CD4-positive, CD25-positive, alpha-beta regulatory T cell (primary cell): ENCODE results near the gene VARS1. TPM values are rescaled to one million over a fixed set of nuclear protein-coding genes. Genes with fewer than 3 reads are reported as not detected.
"Not testable (repeated sequence)": the region's sequence is repeated elsewhere in the genome, so short reads cannot be mapped to it uniquely, and the experiment has no call there.

Experiments
- ATAC-seq, 2 donors: fragments of 150-1000 bp; cut with Tn5 transposase; one replicate each; pipeline ENCODE4 v1.10.0; 2021; ENCODE audit warnings: low read depth in 2 of 2, moderate number of reproducible peaks in 2 of 2, moderate library complexity in 1 of 2
- DNase-seq, 3 donors: peaks; one replicate each; pipeline versions ENCODE4 v3.0.0 to v3.0.0-alpha.2; 2012 to 2022; ENCODE audit warnings: mixed read lengths in 1 of 3
- H3K27ac ChIP-seq: one replicate; pipeline ENCODE4 v1.7.0; 2013; ENCODE audit warnings: mild to moderate bottlenecking, low read length; ENCODE audit not compliant: insufficient read depth, poor library complexity, severe bottlenecking
- H3K27me3 ChIP-seq: one replicate; pipeline ENCODE4 v1.7.0; 2013; ENCODE audit warnings: low read length; ENCODE audit not compliant: control insufficient read depth, insufficient read depth
- H3K36me3 ChIP-seq: one replicate; pipeline ENCODE4 v1.7.0; 2013; ENCODE audit warnings: mild to moderate bottlenecking, low read length, moderate library complexity; ENCODE audit not compliant: control insufficient read depth, insufficient read depth
- H3K4me1 ChIP-seq: 2 replicates; pipeline ENCODE4 v1.7.0; 2013; ENCODE audit warnings: mild to moderate bottlenecking, low read length; ENCODE audit not compliant: insufficient read depth, control insufficient read depth, poor library complexity, severe bottlenecking
- H3K4me3 ChIP-seq: one replicate; pipeline ENCODE4 v1.7.0; 2013; ENCODE audit warnings: low read depth, mild to moderate bottlenecking, low read length, moderate library complexity
- H3K9me3 ChIP-seq, 2 experiments: 1 replicate in 1 of 2; 2 replicates in 1 of 2; pipeline ENCODE4 v1.7.0; 2013; ENCODE audit warnings: low read length in 2 of 2, mild to moderate bottlenecking in 1 of 2, moderate library complexity in 1 of 2; ENCODE audit not compliant: control insufficient read depth in 2 of 2
- H3K27ac Mint-ChIP-seq, 3 donors: one replicate each; pipeline ENCODE4 v1.8.0; 2020 to 2022; ENCODE audit warnings: mild to moderate bottlenecking in 3 of 3, mixed read lengths in 3 of 3, moderate library complexity in 2 of 3
- H3K27me3 Mint-ChIP-seq: one replicate; pipeline ENCODE4 v1.8.0; 2022; ENCODE audit warnings: mild to moderate bottlenecking, mixed read lengths
- H3K36me3 Mint-ChIP-seq: one replicate; pipeline ENCODE4 v1.8.0; 2020; ENCODE audit warnings: mixed read lengths
- H3K4me1 Mint-ChIP-seq, 4 donors: one replicate each; pipeline ENCODE4 v1.8.0; 2020 to 2022; ENCODE audit warnings: mixed read lengths in 4 of 4, mild to moderate bottlenecking in 1 of 4
- H3K4me3 Mint-ChIP-seq, 4 donors: one replicate each; pipeline ENCODE4 v1.8.0; 2020 to 2022; ENCODE audit warnings: mild to moderate bottlenecking in 4 of 4, mixed read lengths in 4 of 4, moderate library complexity in 3 of 4
- H3K9me3 Mint-ChIP-seq, 7 donors: one replicate each; pipeline ENCODE4 v1.8.0; 2020 to 2022; ENCODE audit warnings: mixed read lengths in 7 of 7, mild to moderate bottlenecking in 3 of 7, moderate library complexity in 2 of 7
- polyA plus RNA-seq, 4 donors: library from polyadenylated mRNA; unstranded; fragments of 300-500 nt; fragmentation: Illumina TruSeq; gene quantifications; one replicate each; pipeline ENCODE4 v1.2.3, GENCODE V29; 2021
- total RNA-seq: library from RNA; stranded (reverse); gene quantifications from one replicate; pipeline ENCODE4 v1.2.3, GENCODE V29; 2022

Gene VARS1
- total and polyA plus RNA-seq, 5 donors from 2014 or later = 27.1 to 63.4 (median 31.6) TPM

- Histone ChIP-seq H3K27me3 (no peaks in the 10 kb centered on the region), H3K36me3 (peaks cover 25% of the 10 kb centered on the region), H3K4me1 (peaks cover 27% of the 10 kb centered on the region), H3K9me3 (no peaks in the 10 kb centered on the region), H3K4me3 (no peak overlapping the region), H3K27ac (no peak overlapping the region)
- Mint-ChIP-seq H3K27ac (peak overlapping the region; percentile 62 to 92 (median 84)), H3K4me1 (peaks cover 17 to 43% (median 27%) of the 10 kb centered on the region in 4 donors), H3K4me3 (peak overlapping the region in 3 of 4 donors; percentile 46 to 97 (median 85)), H3K27me3 (no peaks in the 10 kb centered on the region), H3K9me3 (peaks cover 0 to 1% (median 0%) of the 10 kb centered on the region in 7 donors), H3K36me3 (peaks cover 16% of the 10 kb centered on the region)
- DNase-seq (no peak), ATAC-seq (no peak)
These were observed 16.1 kb upstream of the VARS1 start for GRCh38 chr6:31811645-31812044.

- H3K4me3 ChIP-seq, H3K9me3 ChIP-seq, DNase-seq, H3K27me3 ChIP-seq, H3K27me3 Mint-ChIP-seq, ATAC-seq, H3K9me3 Mint-ChIP-seq, H3K27ac ChIP-seq: not testable (repeated sequence)
- peaks cover 16% of the 10 kb centered on the region for H3K36me3 Mint-ChIP-seq
- H3K27ac Mint-ChIP-seq = peak overlapping the region in 2 of 3 donors; percentile 52 to 62
- Histone ChIP-seq H3K4me1 (peaks cover 33% of the 10 kb centered on the region), H3K36me3 (peaks cover 25% of the 10 kb centered on the region)
- H3K4me1 Mint-ChIP-seq = peaks cover 16 to 51% (median 33%) of the 10 kb centered on the region in 4 donors
- H3K4me3 Mint-ChIP-seq = peak overlapping the region in 2 of 4 donors; percentile 21 to 52
These were observed 13.0 kb upstream of the VARS1 start for GRCh38 chr6:31808599-31808998.

- H3K27ac Mint-ChIP-seq = peak within 1 kb of the TSS; percentile 91 to 96 (median 93)
- no peaks in the 10 kb centered on the region for H3K27me3 ChIP-seq
- H3K4me3 ChIP-seq = peak within 1 kb of the TSS; percentile 87
- peaks cover 23% of the 10 kb centered on the region for H3K4me1 ChIP-seq
- peaks cover 21% of the 10 kb centered on the region for H3K36me3 Mint-ChIP-seq
- H3K36me3 ChIP-seq = peaks cover 25% of the 10 kb centered on the region
- H3K9me3 Mint-ChIP-seq = peaks cover 0 to 1% (median 0%) of the 10 kb centered on the region in 7 donors
- peak within 1 kb of the TSS; percentile 91 for H3K27ac ChIP-seq
- ATAC-seq (peak; percentile 96 to 97), DNase-seq (peak; percentile 95 to 97 (median 96))
- H3K4me3 Mint-ChIP-seq = peak within 1 kb of the TSS; percentile 89 to 96 (median 93)
- H3K9me3 ChIP-seq = no peaks in the 10 kb centered on the region
- no peaks in the 10 kb centered on the region for H3K27me3 Mint-ChIP-seq
- peaks cover 10 to 42% (median 19%) of the 10 kb centered on the region in 4 donors for H3K4me1 Mint-ChIP-seq
These were observed 11.1 kb upstream of the VARS1 start, which contains the start of gene LSM2 for GRCh38 chr6:31806470-31807272. LSM2 (minus strand) TSS chr6:31806966; CDS start chr6:31806757, 209 bp downstream.

DNA sequence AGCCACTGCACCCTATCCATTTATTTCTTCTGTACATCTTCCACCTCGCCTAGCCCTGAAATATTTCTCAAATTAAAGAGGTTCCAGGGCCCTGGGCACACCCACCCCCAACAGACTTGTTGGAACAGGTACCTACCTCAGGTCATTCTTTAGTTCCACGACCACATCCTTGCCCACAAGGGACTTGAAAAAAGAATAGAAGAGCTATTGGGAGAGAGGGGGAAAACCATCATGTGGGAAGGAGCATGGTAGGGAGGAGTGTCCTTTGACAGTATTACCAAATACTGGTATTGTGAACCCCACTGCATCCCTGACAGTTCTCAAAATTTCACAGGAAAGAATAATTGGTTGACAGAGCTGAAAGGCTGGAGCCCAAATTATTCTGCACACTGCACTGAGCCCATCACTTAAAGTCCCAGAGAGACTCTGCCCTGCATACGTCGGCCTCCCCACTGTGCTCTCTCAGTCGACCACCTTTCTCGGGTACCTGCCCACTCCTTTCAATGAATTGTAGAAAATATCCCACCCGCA, 10.5 kb upstream of the VARS1 start:
- ATAC-seq = no peak
- Histone ChIP-seq H3K27me3 (no peaks in the 10 kb centered on the region), H3K4me1 (peaks cover 23% of the 10 kb centered on the region), H3K4me3 (peak overlapping the region; percentile 87), H3K27ac (peak overlapping the region; percentile 91), H3K36me3 (peaks cover 19% of the 10 kb centered on the region), H3K9me3 (no peaks in the 10 kb centered on the region)
- H3K4me1 Mint-ChIP-seq = peaks cover 10 to 45% (median 21%) of the 10 kb centered on the region in 4 donors
- peak overlapping the region; percentile 91 to 96 (median 93) for H3K27ac Mint-ChIP-seq
- DNase-seq = no peak
- no peaks in the 10 kb centered on the region for H3K27me3 Mint-ChIP-seq
- peaks cover 0 to 1% (median 0%) of the 10 kb centered on the region in 7 donors for H3K9me3 Mint-ChIP-seq
- peaks cover 21% of the 10 kb centered on the region for H3K36me3 Mint-ChIP-seq
- H3K4me3 Mint-ChIP-seq = peak overlapping the region; percentile 89 to 96 (median 93)

DNA sequence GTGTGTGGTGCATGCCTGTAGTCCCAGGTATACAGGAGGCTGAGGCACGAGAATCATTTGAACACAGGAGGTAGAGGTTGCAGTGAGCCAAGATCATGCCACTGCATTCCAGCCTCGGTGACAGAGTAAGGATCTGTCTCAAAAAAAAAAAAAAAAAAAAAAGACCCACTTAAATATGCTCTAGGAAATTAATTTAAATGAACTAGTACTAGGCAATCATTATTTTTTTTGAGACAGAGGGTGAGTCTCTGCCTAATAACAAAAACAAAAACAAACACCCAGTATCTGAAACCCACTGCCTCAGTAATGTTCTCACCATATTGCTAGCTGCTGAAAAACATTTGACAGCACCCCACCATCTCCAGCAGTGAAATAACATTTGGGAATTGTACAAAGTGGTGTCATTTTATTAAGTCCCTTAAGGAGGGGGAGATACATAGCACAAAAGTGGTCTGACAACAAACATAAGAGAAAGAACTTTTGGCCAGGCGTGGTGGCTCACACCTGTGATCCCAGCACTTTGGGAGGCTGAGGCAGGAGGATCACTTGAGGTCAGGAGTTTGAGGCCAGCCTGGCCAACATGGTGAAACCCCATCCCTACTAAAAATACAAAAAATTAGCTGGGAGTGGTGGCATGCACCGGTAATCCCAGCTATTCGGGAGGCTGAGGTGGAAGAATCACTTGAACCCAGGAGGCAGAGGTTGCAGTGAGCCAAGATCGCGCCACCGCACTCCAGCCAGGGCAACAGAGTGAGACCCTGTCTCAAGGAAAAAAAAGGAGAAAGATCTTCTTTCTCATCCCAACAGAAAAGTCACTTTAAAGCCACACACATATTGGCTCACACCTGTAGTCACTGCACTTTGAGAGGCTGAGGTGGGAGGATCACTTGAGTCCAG, 5.7 kb upstream of the VARS1 start:
- H3K4me1 Mint-ChIP-seq = peaks cover 5 to 57% (median 27%) of the 10 kb centered on the region in 4 donors
- peak overlapping the region in 1 of 4 donors; percentile 35 for H3K4me3 Mint-ChIP-seq
- not testable (repeated sequence) for H3K9me3 ChIP-seq, H3K27ac ChIP-seq, H3K9me3 Mint-ChIP-seq, H3K27ac Mint-ChIP-seq, H3K27me3 ChIP-seq, ATAC-seq, DNase-seq, H3K4me3 ChIP-seq, H3K27me3 Mint-ChIP-seq, H3K36me3 ChIP-seq
- peaks cover 36% of the 10 kb centered on the region for H3K4me1 ChIP-seq
- peaks cover 12% of the 10 kb centered on the region for H3K36me3 Mint-ChIP-seq

DNA sequence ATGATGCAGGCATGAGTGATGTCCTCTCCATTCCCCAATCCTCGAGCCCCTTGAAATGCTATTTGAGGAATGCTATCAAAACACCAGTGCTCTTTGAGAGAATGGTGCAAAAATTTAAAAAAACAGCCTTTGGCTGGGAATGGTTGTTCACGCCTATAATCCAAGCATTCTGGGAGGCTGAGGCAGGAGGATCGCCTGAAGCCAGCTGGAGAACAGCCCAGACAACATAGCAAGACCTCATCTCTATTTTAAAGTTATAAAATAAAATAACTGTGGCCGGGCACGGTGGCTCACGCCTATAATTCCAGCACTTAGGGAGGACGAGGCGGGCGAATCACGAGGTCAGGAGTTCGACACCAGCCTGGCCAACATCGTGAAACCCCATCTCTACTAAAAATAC, 4.2 kb upstream of the VARS1 start:
- H3K27ac ChIP-seq = no peak overlapping the region
- no peaks in the 10 kb centered on the region for H3K27me3 Mint-ChIP-seq
- DNase-seq (no peak), ATAC-seq (no peak)
- peaks cover 12% of the 10 kb centered on the region for H3K36me3 Mint-ChIP-seq
- H3K4me3 Mint-ChIP-seq = no peak overlapping the region
- no peaks in the 10 kb centered on the region for H3K9me3 ChIP-seq
- peaks cover 0 to 48% (median 20%) of the 10 kb centered on the region in 4 donors for H3K4me1 Mint-ChIP-seq
- H3K4me3 ChIP-seq = no peak overlapping the region
- no peaks in the 10 kb centered on the region for H3K27me3 ChIP-seq
- H3K9me3 Mint-ChIP-seq = no peaks in the 10 kb centered on the region
- peaks cover 37% of the 10 kb centered on the region for H3K4me1 ChIP-seq
- no peak overlapping the region for H3K27ac Mint-ChIP-seq
- peaks cover 2% of the 10 kb centered on the region for H3K36me3 ChIP-seq

DNA sequence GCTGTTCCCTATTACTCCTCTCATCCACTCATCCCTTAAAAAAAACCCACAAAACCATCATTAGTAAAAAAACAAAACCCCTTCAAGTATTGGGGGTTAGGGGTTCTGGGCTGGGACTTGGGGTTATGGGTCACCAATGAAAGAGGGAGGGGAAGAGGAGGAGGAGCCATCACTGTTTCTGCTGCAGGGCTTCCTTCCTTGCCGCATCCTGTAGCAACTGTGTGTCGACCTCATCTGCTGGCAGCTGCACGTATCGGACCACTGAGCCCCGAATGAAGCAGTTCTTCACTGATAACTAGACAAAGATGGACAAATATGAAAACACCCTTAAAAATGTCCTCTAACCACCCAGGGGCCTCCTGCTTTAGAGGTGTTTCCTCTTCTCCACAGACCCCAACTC, 2.0 kb upstream of the VARS1 start:
- H3K9me3 Mint-ChIP-seq = no peaks in the 10 kb centered on the region
- H3K4me1 Mint-ChIP-seq = peaks cover 4 to 53% (median 27%) of the 10 kb centered on the region in 4 donors
- H3K36me3 ChIP-seq = peaks cover 4% of the 10 kb centered on the region
- DNase-seq (peak in 2 of 3 donors; percentile 53 to 83), ATAC-seq (peak; percentile 52 to 54)
- peak overlapping the region; percentile 90 for H3K27ac ChIP-seq
- H3K36me3 Mint-ChIP-seq = peaks cover 7% of the 10 kb centered on the region
- H3K9me3 ChIP-seq = no peaks in the 10 kb centered on the region
- H3K4me3 ChIP-seq = peak overlapping the region; percentile 74
- H3K27me3 ChIP-seq = no peaks in the 10 kb centered on the region
- H3K27ac Mint-ChIP-seq = peak overlapping the region; percentile 80 to 95 (median 94)
- H3K4me1 ChIP-seq = peaks cover 41% of the 10 kb centered on the region
- H3K27me3 Mint-ChIP-seq = no peaks in the 10 kb centered on the region
- peak overlapping the region; percentile 77 to 93 (median 84) for H3K4me3 Mint-ChIP-seq
